GM19372 (cell line): Measurements from ENCODE around the gene BICC1.

Experiments used
- ATAC-seq: cut with Tn5 transposase; IDR thresholded peaks from one replicate; pipeline ENCODE4 v1.9.1; 2021; ENCODE audit warnings: mild to moderate bottlenecking, low read depth, moderate library complexity; ENCODE audit not compliant: unreplicated experiment

The BICC1 gene

DNA sequence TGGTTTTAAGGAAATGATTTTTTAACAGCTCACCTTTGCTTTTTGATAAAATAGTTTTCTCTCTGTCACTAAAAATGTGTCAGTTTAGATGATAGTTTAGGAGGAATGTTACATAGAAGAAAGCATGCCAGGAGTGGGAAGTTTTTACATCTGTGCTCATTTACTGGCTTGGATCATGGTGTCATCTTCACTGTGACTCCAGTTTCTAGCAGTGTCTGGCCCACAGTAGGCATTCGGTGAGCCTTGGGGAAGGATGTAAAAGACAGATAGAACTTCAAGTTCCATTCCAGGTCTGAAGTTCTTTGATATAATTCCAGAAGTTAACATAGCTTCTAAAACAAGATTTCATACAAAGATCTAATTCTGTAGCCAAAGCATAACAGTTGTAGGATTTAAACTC, 259.2 kb downstream of the BICC1 start:
- no peak for ATAC-seq

- ATAC-seq, result no peak
Measured at GRCh38 chr10:58772758-58773157, 260.1 kb downstream of the BICC1 start.

DNA sequence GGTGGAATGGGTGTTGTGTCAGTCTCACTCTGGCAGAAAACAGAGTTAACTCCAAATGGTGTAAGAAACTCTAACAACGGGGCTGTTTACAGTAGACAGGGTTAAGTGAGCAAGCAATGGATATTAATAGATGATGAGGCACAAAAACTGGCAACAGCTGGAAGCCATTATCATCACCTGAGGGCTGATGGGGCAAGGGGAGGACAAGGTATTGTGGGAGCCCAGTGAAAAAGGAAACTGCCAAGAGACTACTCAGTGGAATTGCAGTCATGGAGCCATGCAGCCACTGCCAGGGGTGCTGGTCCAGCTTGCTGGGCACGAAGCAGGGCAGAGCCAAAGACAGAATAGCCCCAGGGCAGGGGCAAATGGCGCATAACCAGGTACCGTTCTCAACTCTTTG, 260.7 kb downstream of the BICC1 start:
- no peak for ATAC-seq

GRCh38 chr10:58773944-58774343, 261.3 kb downstream of the BICC1 start:
- no peak for ATAC-seq

DNA sequence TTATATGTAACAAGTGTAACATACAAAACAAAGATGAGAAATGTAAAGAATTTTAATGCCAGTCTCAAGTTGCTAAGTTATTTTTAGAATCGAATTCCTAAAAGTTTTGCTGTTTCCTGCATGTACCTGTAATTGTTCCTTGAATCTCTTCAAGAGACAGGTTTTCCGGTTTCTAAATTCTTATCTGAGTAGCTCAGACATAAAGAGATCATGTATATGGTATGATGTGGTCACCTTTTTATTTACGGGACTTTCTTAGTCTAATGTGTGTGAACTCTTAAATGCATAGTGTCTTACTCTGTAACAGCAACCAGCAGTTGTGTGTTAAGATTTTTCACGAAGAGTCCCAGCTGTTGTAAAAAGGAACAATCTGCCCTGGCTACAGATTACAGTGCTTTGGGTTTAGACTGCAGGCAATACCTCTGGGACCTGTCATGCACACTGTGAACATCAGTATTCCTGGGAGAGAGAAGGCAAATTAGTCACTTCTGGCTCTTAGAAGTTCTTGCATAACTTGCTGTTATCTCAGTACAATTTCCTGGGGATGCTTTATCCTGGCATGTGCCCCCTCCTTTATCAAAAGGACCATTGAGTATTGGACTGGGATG, 263.4 kb downstream of the BICC1 start:
- ATAC-seq, result no peak

DNA sequence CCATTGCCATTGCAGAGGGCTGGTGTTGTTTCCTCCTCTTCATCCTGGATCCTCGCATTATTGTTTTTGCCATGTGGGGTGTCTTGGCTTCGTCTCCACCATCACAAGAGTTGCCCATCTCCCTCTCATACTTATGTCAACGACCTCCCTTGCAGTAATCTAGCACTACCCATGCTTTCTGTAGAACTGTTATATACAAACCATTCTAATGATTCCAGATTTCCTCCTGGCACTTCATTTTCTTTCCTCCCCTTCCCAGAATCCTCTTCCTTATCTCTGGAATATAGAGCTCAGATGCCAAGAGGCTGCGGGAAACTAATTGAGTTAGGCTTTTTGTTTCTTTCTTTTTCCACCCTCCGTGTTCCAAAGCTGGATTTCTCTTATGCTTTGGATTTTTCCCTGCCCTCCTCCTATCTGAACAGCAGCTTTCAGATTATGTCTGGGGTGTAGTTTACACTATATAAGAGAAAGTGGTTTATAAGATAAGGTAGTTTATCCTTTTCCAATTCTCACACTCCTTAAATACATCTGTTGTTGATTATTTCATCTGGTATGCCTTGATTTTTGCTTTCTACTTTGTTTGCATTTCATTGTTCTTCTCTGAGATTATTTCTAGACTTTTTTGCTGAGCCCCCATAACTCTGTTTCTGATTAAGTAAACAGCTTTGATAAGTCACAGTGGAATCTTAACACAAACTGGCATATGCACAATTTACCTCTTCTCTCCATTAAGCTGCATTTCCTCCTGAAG, 264.1 kb downstream of the BICC1 start:
- ATAC-seq, result no peak

GRCh38 chr10:58778966-58779365, 266.3 kb downstream of the BICC1 start:
- no peak for ATAC-seq

GRCh38 chr10:58779594-58779993, 266.9 kb downstream of the BICC1 start:
- no peak for ATAC-seq

GRCh38 chr10:58780476-58780875, 267.8 kb downstream of the BICC1 start:
- no peak for ATAC-seq

DNA sequence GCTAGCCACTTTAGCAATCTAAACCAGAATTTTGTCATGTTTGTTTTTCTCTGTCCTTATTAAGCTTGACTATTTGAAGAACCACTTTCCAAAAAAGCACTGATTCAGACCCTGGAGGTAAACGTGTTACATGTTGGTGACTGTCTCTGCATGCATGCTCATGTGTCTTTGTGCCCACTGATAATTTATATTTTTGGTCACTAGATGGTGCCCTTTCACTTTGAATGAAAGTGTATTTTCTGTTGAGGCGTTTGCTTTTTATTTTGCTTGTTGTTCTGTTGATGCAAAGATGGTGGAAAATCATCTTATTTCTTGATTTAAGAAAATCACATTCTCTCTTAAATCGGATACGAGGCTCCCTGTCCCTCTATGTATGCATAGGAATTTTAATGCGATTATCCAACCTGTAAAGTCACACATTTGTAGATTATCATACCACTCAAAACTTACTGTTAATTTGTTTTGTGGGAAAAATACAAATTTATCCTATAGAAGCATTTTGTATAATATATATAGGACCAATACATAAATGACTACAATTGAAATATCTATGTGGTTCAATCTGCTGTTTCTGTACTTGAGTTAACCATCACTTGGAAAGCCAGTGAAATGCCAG, 269.3 kb downstream of the BICC1 start:
- no peak for ATAC-seq

- ATAC-seq, result no peak
Measured at GRCh38 chr10:58782876-58783851, 270.5 kb downstream of the BICC1 start.

- no peak for ATAC-seq
Measured at GRCh38 chr10:58784361-58784760, 271.7 kb downstream of the BICC1 start.

- ATAC-seq, result no peak
Measured at GRCh38 chr10:58785354-58785753, 272.7 kb downstream of the BICC1 start.

DNA sequence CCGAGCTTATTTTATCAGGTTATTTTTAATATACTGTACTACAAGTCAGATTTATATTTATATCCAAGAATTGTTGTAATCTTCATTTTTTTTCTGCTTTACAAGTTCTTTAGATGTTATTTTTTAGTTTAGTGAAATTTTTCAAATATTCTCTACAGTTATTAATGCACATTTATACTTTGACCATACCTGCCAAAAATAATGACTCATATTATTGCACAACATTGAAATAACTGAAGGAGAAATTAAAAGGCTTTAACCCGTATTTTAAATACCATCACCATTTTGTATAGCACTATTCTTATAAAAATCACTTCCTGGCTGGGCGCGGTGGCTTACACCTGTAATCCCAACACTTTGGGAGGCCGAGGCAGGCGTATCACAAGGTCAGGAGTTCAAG, 278.5 kb downstream of the BICC1 start:
- no peak for ATAC-seq

- no peak for ATAC-seq
Measured at GRCh38 chr10:58795560-58795959, 282.9 kb downstream of the BICC1 start.

DNA sequence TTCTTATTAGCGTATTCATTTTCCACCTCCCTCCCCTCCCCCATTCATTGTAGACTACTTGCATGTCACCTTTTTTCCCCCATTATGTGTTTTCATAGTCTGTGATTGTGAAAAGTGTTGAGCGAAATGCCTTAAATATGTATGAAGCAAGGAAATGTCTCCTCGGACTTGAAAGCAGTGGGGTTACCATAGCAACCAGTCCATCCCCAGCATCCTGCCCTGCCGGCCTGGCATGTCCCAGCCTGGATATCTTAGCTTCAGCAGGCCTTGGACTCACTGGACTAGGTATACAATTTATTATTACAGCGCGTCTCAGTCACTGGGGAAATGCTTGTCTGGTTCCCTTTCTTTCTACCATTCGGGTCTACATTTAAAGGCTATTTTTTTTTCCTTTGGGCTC, 283.6 kb downstream of the BICC1 start:
- ATAC-seq, result no peak

GRCh38 chr10:58796824-58797223, 284.2 kb downstream of the BICC1 start:
- ATAC-seq, result no peak

DNA sequence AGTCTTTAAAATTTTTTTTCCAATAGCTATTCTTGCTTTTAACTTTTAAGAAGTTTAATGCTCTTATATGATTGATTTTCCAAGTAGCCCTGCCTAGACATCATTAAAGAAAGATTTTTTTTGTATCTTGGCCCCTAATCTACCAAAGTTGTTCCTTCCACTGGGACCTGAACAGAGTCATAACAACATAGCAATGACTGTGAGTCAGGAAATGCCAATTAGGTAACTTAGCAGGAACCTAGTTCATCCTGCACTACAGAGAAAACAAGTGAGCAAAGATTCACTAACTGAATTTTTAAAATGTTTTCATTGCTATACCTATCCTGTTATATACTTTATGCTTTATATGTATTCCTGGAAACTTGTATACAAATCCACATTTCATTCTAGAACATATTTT, 284.7 kb downstream of the BICC1 start:
- ATAC-seq, result no peak

GRCh38 chr10:58802047-58802446, 289.4 kb downstream of the BICC1 start:
- no peak for ATAC-seq

DNA sequence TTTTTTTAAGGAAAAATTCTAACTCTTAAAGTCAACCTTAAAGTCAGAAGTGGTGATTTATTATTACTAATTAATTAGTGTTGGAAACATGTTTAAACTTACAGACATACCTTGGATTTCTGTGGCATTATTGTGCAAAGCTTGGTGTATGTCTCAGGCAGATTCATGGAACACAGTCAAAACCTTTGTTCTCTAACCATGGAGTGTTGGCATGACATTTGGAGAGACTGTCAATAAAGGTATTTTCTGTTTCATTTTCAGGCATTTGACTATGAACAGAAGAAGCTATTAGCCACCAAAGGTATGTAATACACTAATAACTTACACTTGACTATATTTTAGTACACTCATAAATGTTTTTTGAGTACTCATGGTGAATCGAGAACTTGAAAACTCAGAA, 293.7 kb downstream of the BICC1 start:
- ATAC-seq, result no peak
